Skin epidermis (tissue), 12 donors: Measurements from ENCODE around the gene NUTM2G.
"Not testable (repeated sequence)": the region's sequence is repeated elsewhere in the genome, so short reads cannot be mapped to it uniquely, and the experiment has no call there.

ENCODE experiments used
- H3K27ac ChIP-seq, 21 experiments: fragments of 200-600 bp; sonication (generic) in 11 of 21; one replicate each; pipeline ENCODE4 v1.5.0; 2020; ENCODE audit warnings: mild to moderate bottlenecking in 3 of 21, inconsistent platforms in 2 of 21, moderate library complexity in 2 of 21
- H3K4me3 ChIP-seq, 7 experiments: fragments of 200-600 bp; sonication (generic) in 2 of 7; one replicate each; pipeline ENCODE4 v1.5.0; 2020; ENCODE audit warnings: inconsistent platforms in 2 of 7, mild to moderate bottlenecking in 2 of 7, moderate library complexity in 1 of 7

Gene NUTM2G

GRCh38 chr9:96940982-96941381, 12.3 kb downstream of the NUTM2G start:
- H3K27ac ChIP-seq, H3K4me3 ChIP-seq: not testable (repeated sequence)

- H3K27ac ChIP-seq, H3K4me3 ChIP-seq: not testable (repeated sequence)
Measured at GRCh38 chr9:96941628-96942027, 13.0 kb downstream of the NUTM2G start.

GRCh38 chr9:96942181-96942580, 13.5 kb downstream of the NUTM2G start:
- not testable (repeated sequence) for H3K27ac ChIP-seq, H3K4me3 ChIP-seq

GRCh38 chr9:96949346-96949745, 20.7 kb downstream of the NUTM2G start:
- not testable (repeated sequence) for H3K27ac ChIP-seq, H3K4me3 ChIP-seq

DNA sequence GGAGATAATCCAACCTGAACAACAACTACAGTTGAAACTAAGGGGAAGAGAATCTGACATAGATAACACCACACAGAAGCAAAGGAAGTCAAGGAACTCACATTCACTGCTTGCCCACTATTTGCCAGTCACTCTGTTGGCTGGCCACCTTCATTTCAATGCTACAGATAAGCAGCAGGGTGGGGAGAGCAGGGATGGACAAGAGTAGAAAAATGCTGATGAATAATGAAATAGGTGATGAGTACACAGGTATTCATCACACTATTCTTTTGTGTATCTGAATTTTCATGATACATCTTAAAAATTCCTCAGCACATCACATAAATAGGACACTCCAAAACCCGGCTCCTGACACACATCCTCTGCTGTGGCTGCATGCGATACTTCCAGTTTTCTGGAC, 21.9 kb downstream of the NUTM2G start:
- not testable (repeated sequence) for H3K27ac ChIP-seq, H3K4me3 ChIP-seq

- H3K4me3 ChIP-seq, H3K27ac ChIP-seq: not testable (repeated sequence)
Measured at GRCh38 chr9:96967591-96967990, 38.9 kb downstream of the NUTM2G start.

- not testable (repeated sequence) for H3K4me3 ChIP-seq, H3K27ac ChIP-seq
Measured at GRCh38 chr9:96972552-96972951, 43.9 kb downstream of the NUTM2G start.

- not testable (repeated sequence) for H3K27ac ChIP-seq
Measured at GRCh38 chr9:96974037-96974436, 45.4 kb downstream of the NUTM2G start.

DNA sequence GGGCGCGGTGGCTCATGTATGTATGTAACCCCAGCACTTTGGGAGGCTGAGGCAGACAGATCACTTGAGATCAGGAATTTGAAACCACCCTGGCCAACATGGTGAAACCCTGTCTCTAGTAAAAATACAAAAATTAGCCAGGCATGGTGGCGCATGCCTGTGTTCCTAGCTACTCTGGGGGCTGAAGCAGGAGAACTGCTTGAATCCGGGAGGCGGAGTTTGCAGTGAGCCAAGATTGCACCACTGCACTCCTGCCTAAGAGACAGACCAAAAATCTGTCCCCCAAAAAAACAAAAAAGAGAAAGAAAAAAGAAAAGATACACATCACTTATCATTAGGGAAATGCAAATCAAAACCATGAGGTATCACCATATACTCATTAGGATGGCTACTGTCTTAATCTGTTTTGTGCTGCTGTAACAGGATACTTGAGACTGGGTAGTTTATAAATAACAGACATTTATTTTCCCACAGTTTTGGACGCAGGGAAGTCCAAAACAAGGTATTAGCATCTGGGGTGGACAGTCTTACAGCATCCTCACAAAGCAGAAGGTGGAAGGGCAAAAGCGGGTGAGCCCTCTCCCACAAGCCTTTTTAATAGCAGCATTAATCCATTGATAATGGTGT, 55.0 kb downstream of the NUTM2G start:
- not testable (repeated sequence) for H3K27ac ChIP-seq, H3K4me3 ChIP-seq

More at GRCh38 chr9:96974037-96974436, 45.4 kb downstream of the NUTM2G start:
- H3K4me3 ChIP-seq, result not testable (repeated sequence)

DNA sequence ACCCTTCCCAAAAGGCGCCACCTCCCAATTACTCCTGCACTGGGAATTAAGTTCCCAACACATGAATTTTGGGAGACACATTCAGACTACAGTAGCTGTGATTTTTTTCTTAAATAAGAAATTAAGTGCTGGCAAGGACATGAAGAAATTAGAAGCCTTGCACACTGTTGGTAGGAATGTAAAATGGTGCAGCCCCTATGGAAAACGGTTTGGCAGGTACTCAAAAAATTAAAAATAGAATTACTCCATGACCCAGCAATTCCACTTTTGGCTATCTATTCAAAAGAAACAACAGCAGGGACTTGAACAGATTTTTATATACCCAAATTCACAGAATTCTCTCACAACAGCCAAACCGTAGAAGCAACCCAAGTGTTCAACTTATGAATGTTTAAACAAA, 55.5 kb downstream of the NUTM2G start:
- not testable (repeated sequence) for H3K4me3 ChIP-seq, H3K27ac ChIP-seq

DNA sequence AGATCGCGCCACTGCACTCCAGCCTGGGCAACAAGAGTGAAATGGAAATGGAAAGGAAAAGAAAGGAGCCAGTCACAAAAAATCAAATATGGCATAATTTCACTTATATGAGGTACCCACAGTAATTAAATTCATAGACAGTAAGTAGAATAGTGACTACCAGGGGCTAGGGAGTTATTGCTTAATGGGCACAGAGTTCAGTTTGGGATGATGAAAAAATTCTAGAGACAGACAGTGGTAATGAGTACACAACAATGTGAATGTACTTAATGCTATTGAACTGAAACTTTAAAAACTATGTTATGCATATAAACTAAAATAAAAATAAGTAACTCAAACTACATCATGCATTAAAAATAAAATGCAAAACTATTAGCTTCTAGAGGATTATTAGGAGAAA, 56.2 kb downstream of the NUTM2G start:
- not testable (repeated sequence) for H3K27ac ChIP-seq, H3K4me3 ChIP-seq
